Fibroblast of lung (primary cell): Measurements from ENCODE around the gene LUZP4.

Source experiments
- EZH2 ChIP-seq: IDR thresholded peaks from 2 replicates; pipeline ENCODE4 v1.5.1; 2012; ENCODE audit warnings: low read length, control low read depth, mild to moderate bottlenecking; ENCODE audit errors: missing control alignments
- TF ChIP-seq, protein P1 (sequence below), 2 donors: IDR thresholded peaks in 1 of 2; conservative IDR thresholded peaks in 1 of 2; 1 replicate in 1 of 2; 2 replicates in 1 of 2; pipeline ENCODE4 v1.5.1; 2011 to 2012; ENCODE audit warnings: low read length in 2 of 2, control low read depth in 1 of 2, inconsistent platforms in 1 of 2, low read depth in 1 of 2, mild to moderate bottlenecking in 1 of 2

DNA sequence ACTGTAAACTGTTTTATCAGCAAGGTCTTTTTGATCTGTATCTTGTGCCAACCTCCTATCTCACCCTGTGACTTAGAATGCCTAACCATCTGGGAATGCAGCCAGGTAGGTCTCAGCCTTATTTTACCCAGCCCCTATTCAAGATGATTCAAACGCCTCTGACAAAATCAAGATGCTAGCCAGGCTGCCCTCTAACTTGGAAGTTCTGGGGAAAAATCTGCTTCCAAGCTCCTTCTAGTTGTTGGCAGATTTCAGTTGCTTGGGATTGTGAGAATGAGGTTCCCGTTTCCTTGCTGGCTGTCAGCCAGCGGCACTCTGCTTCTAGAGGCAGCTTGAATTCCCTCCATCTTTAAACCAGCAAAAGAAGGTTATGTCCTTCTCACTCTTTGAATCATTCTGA is 34.7 kb downstream of the LUZP4 start:
- TF ChIP-seq, protein P1, sequence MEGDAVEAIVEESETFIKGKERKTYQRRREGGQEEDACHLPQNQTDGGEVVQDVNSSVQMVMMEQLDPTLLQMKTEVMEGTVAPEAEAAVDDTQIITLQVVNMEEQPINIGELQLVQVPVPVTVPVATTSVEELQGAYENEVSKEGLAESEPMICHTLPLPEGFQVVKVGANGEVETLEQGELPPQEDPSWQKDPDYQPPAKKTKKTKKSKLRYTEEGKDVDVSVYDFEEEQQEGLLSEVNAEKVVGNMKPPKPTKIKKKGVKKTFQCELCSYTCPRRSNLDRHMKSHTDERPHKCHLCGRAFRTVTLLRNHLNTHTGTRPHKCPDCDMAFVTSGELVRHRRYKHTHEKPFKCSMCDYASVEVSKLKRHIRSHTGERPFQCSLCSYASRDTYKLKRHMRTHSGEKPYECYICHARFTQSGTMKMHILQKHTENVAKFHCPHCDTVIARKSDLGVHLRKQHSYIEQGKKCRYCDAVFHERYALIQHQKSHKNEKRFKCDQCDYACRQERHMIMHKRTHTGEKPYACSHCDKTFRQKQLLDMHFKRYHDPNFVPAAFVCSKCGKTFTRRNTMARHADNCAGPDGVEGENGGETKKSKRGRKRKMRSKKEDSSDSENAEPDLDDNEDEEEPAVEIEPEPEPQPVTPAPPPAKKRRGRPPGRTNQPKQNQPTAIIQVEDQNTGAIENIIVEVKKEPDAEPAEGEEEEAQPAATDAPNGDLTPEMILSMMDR (conservative IDR thresholded peaks at IDR 0.05 in 1 of 2, IDR thresholded peaks at IDR 0.05 in 1 of 2; ENCODE audit: low read depth in 1 of 2, low read length in 2 of 2), result no peak
- TF ChIP-seq EZH2, result no peak
